Ovary (tissue), 9 donors: ENCODE results near the gene SNCA. TPM values are rescaled to one million over a fixed set of nuclear protein-coding genes. Genes with fewer than 3 reads are reported as not detected.
A peak's percentile ranks its signal among the peaks of the same experiment; 100 is the strongest.

Experiments used
- DNase-seq, 5 donors: peaks; one replicate each; pipeline ENCODE4 v3.0.0-alpha.2; 2019 to 2020
- H3K27ac ChIP-seq, 2 donors: fragments of 200-600 bp; one replicate each; pipeline versions ENCODE4 v1.5.1 to v1.8.0; 2019 to 2022
- H3K27me3 ChIP-seq: fragments of 200-600 bp; one replicate; pipeline ENCODE4 v1.8.0; 2022
- H3K36me3 ChIP-seq: fragments of 200-600 bp; sonication (generic); one replicate; pipeline ENCODE4 v1.5.1; 2019
- H3K4me1 ChIP-seq: one replicate; pipeline ENCODE4 v1.8.1; 2013; ENCODE audit warnings: mild to moderate bottlenecking, moderate library complexity; ENCODE audit not compliant: insufficient read depth
- H3K4me3 ChIP-seq: fragments of 200-600 bp; sonication (generic); one replicate; pipeline ENCODE4 v1.5.1; 2017
- H3K9me3 ChIP-seq, 2 donors: fragments of 200-600 bp in 1 of 2; sonication (generic) in 1 of 2; one replicate each; pipeline versions ENCODE4 v1.5.1 to v1.8.1; 2013 to 2019; ENCODE audit warnings: mild to moderate bottlenecking in 1 of 2, moderate library complexity in 1 of 2
- CTCF ChIP-seq, 3 donors: fragments of 450-650 bp in 2 of 3; fragments of 200-600 bp in 1 of 3; IDR thresholded peaks; one replicate each; pipeline versions ENCODE4 v1.5.1 to v1.8.0; 2016 to 2022; ENCODE audit warnings: antibody characterized with exemption in 3 of 3, mild to moderate bottlenecking in 1 of 3
- EP300 ChIP-seq: sonication (generic); formaldehyde crosslinking; IDR thresholded peaks from one replicate; pipeline ENCODE4 v1.6.1; 2017; ENCODE audit warnings: antibody characterized with exemption
- POLR2A ChIP-seq: fragments of 450-650 bp; IDR thresholded peaks from one replicate; pipeline ENCODE4 v1.6.1; 2017; ENCODE audit warnings: antibody characterized with exemption, mild to moderate bottlenecking, moderate library complexity
- WGBS, 3 donors: extraction: QIAGEN DNeasy Blood & Tissue Kit in 1 of 3; methylation state at CpG; one replicate each; pipeline versions ENCODE4 v1.1.5 to v1.1.7; 2013 to 2017; 5-methylcytosine and 5-hydroxymethylcytosine counted together
- intact Hi-C, 4 donors: fragments of 100-400 bp; cut with DNase I; formaldehyde crosslinking; loops; one replicate each; pipeline versions ENCODE4 v1.11.0 to v1.15.1; 2022 to 2023
- polyA plus RNA-seq, 2 donors: library from polyadenylated mRNA; stranded (reverse); fragments of 200-250 nt in 1 of 2; fragments of 350-450 nt in 1 of 2; fragmentation: Illumina TruSeq in 1 of 2; extraction: RNeasy Lipid Tissue Mini Kit (QIAGEN cat#74804) in 1 of 2; gene quantifications; one replicate each; pipeline ENCODE4 v1.2.3, GENCODE V29; 2013 to 2014
- total RNA-seq, 7 donors: library from RNA; depleted of rRNA in 2 of 7; stranded (reverse); fragments of >200 nt in 2 of 7; fragmentation: NEBNext Ultra II Directional in 3 of 7; extraction: Animal tissue kit (Norgen Biotek cat#: 25700) in 3 of 7; gene quantifications; one replicate each; pipeline versions ENCODE4 v1.1.0 to v1.2.4, GENCODE V29; 2016 to 2023
- donor health status: DM: no; HTN: no; CAD: no; lungs with moderate emphysema.
- donor health status: DM: no; HTN: no; CAD: no.
- donor health status: Bipolar disorder and iron deficiency.
- donor health status: DM: yes; HTN: yes; CAD: no.
- donor health status: DM: no; HTN: no; CAD: no.
- donor health status: DM: yes; HTN: yes; CAD: no.

Gene SNCA
- total and polyA plus RNA-seq, 9 donors = 7.6 to 69.8 (median 24.4) TPM

GRCh38 chr4:89799071-89799470, 37.9 kb downstream of the SNCA start:
- no peak overlapping the region for H3K27ac ChIP-seq
- no peaks in the 10 kb centered on the region for H3K27me3 ChIP-seq
- intact Hi-C loops = no loop called here
- no peaks in the 10 kb centered on the region for H3K9me3 ChIP-seq
- no peak for DNase-seq
- H3K4me1 ChIP-seq = no peaks in the 10 kb centered on the region
- H3K4me3 ChIP-seq = no peak overlapping the region
- TF ChIP-seq EP300 (no peak), POLR2A (no peak), CTCF (IDR thresholded peaks at IDR 0.05) (no peak)
- H3K36me3 ChIP-seq = no peaks in the 10 kb centered on the region

GRCh38 chr4:89797117-89797516, 39.8 kb downstream of the SNCA start:
- peak in 1 of 5 donors; percentile 35 for DNase-seq
- Histone ChIP-seq H3K36me3 (no peaks in the 10 kb centered on the region), H3K27ac (no peak overlapping the region), H3K4me1 (no peaks in the 10 kb centered on the region), H3K4me3 (no peak overlapping the region), H3K27me3 (no peaks in the 10 kb centered on the region), H3K9me3 (no peaks in the 10 kb centered on the region)
- TF ChIP-seq CTCF (IDR thresholded peaks at IDR 0.05) = no peak
- TF ChIP-seq POLR2A = no peak
- TF ChIP-seq EP300 = no peak
- intact Hi-C loops = no loop called here

GRCh38 chr4:89788206-89789072, 48.5 kb downstream of the SNCA start:
- DNase-seq = peak; percentile 33 to 67 (median 38)
- Histone ChIP-seq H3K27ac (peak overlapping the region in 1 of 2 donors; percentile 3), H3K4me3 (no peak overlapping the region), H3K36me3 (no peaks in the 10 kb centered on the region), H3K4me1 (peaks cover 5% of the 10 kb centered on the region), H3K27me3 (no peaks in the 10 kb centered on the region), H3K9me3 (no peaks in the 10 kb centered on the region)
- WGBS, 3 donors = 12 to 18% (median 14%) methylated on average over 2 of the region's 2 CpGs
- TF ChIP-seq CTCF (IDR thresholded peaks at IDR 0.05) = no peak
- TF ChIP-seq POLR2A = no peak
- TF ChIP-seq EP300 = no peak
- intact Hi-C loops = no loop called here

- Histone ChIP-seq H3K27ac (no peak overlapping the region), H3K27me3 (no peaks in the 10 kb centered on the region), H3K36me3 (no peaks in the 10 kb centered on the region), H3K4me3 (no peak overlapping the region), H3K4me1 (peaks cover 4% of the 10 kb centered on the region), H3K9me3 (no peaks in the 10 kb centered on the region)
- 84 to 88% (median 85%) methylated on average over 2 of the region's 2 CpGs for WGBS, 3 donors
- DNase-seq = no peak
- intact Hi-C loops = no loop called here
- TF ChIP-seq POLR2A (no peak), EP300 (no peak), CTCF (IDR thresholded peaks at IDR 0.05) (no peak)
Observed at GRCh38 chr4:89784686-89785231, 52.2 kb downstream of the SNCA start.
